ENCODE results near the gene ZBED4.

The ZBED4 gene

GRCh38 chr22:49885881-49886280 is 32.2 kb downstream of the ZBED4 start:
- Mint-ChIP-seq H3K4me1 (peaks cover 7% of the 10 kb centered on the region), H3K27me3 (no peaks in the 10 kb centered on the region), H3K36me3 (peaks cover 36% of the 10 kb centered on the region), H3K4me3 (no peak overlapping the region), H3K27ac (no peak overlapping the region), H3K9me3 (no peaks in the 10 kb centered on the region)
- DNase-seq (ENCODE audit: low spot score in 2 of 2) = no peak
- ATAC-seq (ENCODE audit: low read depth) = no peak

GRCh38 chr22:49886346-49887063 is 32.9 kb downstream of the ZBED4 start:
- peaks cover 4% of the 10 kb centered on the region for H3K4me1 Mint-ChIP-seq
- peaks cover 41% of the 10 kb centered on the region for H3K36me3 Mint-ChIP-seq
- no peaks in the 10 kb centered on the region for H3K9me3 Mint-ChIP-seq
- DNase-seq (ENCODE audit: low spot score in 2 of 2) (no peak), ATAC-seq (ENCODE audit: low read depth) (no peak)
- H3K4me3 Mint-ChIP-seq = no peak overlapping the region
- no peaks in the 10 kb centered on the region for H3K27me3 Mint-ChIP-seq
- H3K27ac Mint-ChIP-seq = no peak overlapping the region

- Mint-ChIP-seq H3K9me3 (no peaks in the 10 kb centered on the region), H3K36me3 (peaks cover 44% of the 10 kb centered on the region), H3K4me1 (peaks cover 3% of the 10 kb centered on the region), H3K4me3 (no peak overlapping the region), H3K27me3 (no peaks in the 10 kb centered on the region), H3K27ac (no peak overlapping the region)
- ATAC-seq (ENCODE audit: low read depth) = no peak
- no peak for DNase-seq (ENCODE audit: low spot score in 2 of 2)
Measured at GRCh38 chr22:49887064-49887451, 33.4 kb downstream of the ZBED4 start.

GRCh38 chr22:49887702-49888101 is 34.1 kb downstream of the ZBED4 start:
- Mint-ChIP-seq H3K27me3 (no peaks in the 10 kb centered on the region), H3K36me3 (peaks cover 44% of the 10 kb centered on the region), H3K9me3 (no peaks in the 10 kb centered on the region), H3K27ac (no peak overlapping the region), H3K4me1 (no peaks in the 10 kb centered on the region), H3K4me3 (no peak overlapping the region)
- no peak for ATAC-seq (ENCODE audit: low read depth)
- no peak for DNase-seq (ENCODE audit: low spot score in 2 of 2)

GRCh38 chr22:49889071-49889470 is 35.4 kb downstream of the ZBED4 start:
- H3K4me1 Mint-ChIP-seq = no peaks in the 10 kb centered on the region
- ATAC-seq (ENCODE audit: low read depth) (no peak), DNase-seq (ENCODE audit: low spot score in 2 of 2) (no peak)
- no peaks in the 10 kb centered on the region for H3K27me3 Mint-ChIP-seq
- no peak overlapping the region for H3K4me3 Mint-ChIP-seq
- no peaks in the 10 kb centered on the region for H3K9me3 Mint-ChIP-seq
- no peak overlapping the region for H3K27ac Mint-ChIP-seq
- peaks cover 35% of the 10 kb centered on the region for H3K36me3 Mint-ChIP-seq

- Mint-ChIP-seq H3K4me1 (peaks cover 4% of the 10 kb centered on the region), H3K27me3 (no peaks in the 10 kb centered on the region), H3K36me3 (peaks cover 31% of the 10 kb centered on the region), H3K27ac (no peak overlapping the region), H3K4me3 (no peak overlapping the region), H3K9me3 (peaks cover 7% of the 10 kb centered on the region)
- no peak for ATAC-seq (ENCODE audit: low read depth)
- no peak for DNase-seq (ENCODE audit: low spot score in 2 of 2)
Measured at GRCh38 chr22:49892226-49892899, 38.7 kb downstream of the ZBED4 start.

- DNase-seq (ENCODE audit: low spot score in 2 of 2) = no peak
- no peak for ATAC-seq (ENCODE audit: low read depth)
- H3K27me3 Mint-ChIP-seq = no peaks in the 10 kb centered on the region
- H3K36me3 Mint-ChIP-seq = peaks cover 29% of the 10 kb centered on the region
- H3K4me1 Mint-ChIP-seq = peaks cover 4% of the 10 kb centered on the region
- peaks cover 7% of the 10 kb centered on the region for H3K9me3 Mint-ChIP-seq
- H3K4me3 Mint-ChIP-seq = no peak overlapping the region
- H3K27ac Mint-ChIP-seq = no peak overlapping the region
Measured at GRCh38 chr22:49893025-49893424, 39.4 kb downstream of the ZBED4 start.

- H3K27me3 Mint-ChIP-seq = no peaks in the 10 kb centered on the region
- DNase-seq (ENCODE audit: low spot score in 2 of 2) = no peak
- ATAC-seq (ENCODE audit: low read depth) = no peak
- H3K4me3 Mint-ChIP-seq = no peak overlapping the region
- peaks cover 29% of the 10 kb centered on the region for H3K36me3 Mint-ChIP-seq
- no peak overlapping the region for H3K27ac Mint-ChIP-seq
- peaks cover 7% of the 10 kb centered on the region for H3K9me3 Mint-ChIP-seq
- peaks cover 4% of the 10 kb centered on the region for H3K4me1 Mint-ChIP-seq
Measured at GRCh38 chr22:49894322-49895054, 40.8 kb downstream of the ZBED4 start.

GRCh38 chr22:49896201-49896600 is 42.6 kb downstream of the ZBED4 start:
- no peak overlapping the region for H3K27ac Mint-ChIP-seq
- peaks cover 7% of the 10 kb centered on the region for H3K9me3 Mint-ChIP-seq
- no peak for DNase-seq (ENCODE audit: low spot score in 2 of 2)
- H3K27me3 Mint-ChIP-seq = no peaks in the 10 kb centered on the region
- peaks cover 30% of the 10 kb centered on the region for H3K36me3 Mint-ChIP-seq
- peaks cover 4% of the 10 kb centered on the region for H3K4me1 Mint-ChIP-seq
- no peak overlapping the region for H3K4me3 Mint-ChIP-seq
- no peak for ATAC-seq (ENCODE audit: low read depth)

GRCh38 chr22:49897015-49897684 is 43.5 kb downstream of the ZBED4 start:
- Mint-ChIP-seq H3K4me3 (no peak overlapping the region), H3K27ac (no peak overlapping the region), H3K36me3 (peaks cover 34% of the 10 kb centered on the region)

GRCh38 chr22:49899530-49899929 is 45.9 kb downstream of the ZBED4 start:
- ATAC-seq (ENCODE audit: low read depth) = no peak
- no peak overlapping the region for H3K27ac Mint-ChIP-seq
- H3K4me3 Mint-ChIP-seq = no peak overlapping the region
- DNase-seq (ENCODE audit: low spot score in 2 of 2) = no peak
- no peaks in the 10 kb centered on the region for H3K27me3 Mint-ChIP-seq
- peaks cover 2% of the 10 kb centered on the region for H3K4me1 Mint-ChIP-seq
- peaks cover 6% of the 10 kb centered on the region for H3K9me3 Mint-ChIP-seq
- peaks cover 28% of the 10 kb centered on the region for H3K36me3 Mint-ChIP-seq

More at GRCh38 chr22:49897015-49897684, 43.5 kb downstream of the ZBED4 start:
- no peaks in the 10 kb centered on the region for H3K27me3 Mint-ChIP-seq
- DNase-seq (ENCODE audit: low spot score in 2 of 2) (no peak), ATAC-seq (ENCODE audit: low read depth) (no peak)
- H3K9me3 Mint-ChIP-seq = peaks cover 10% of the 10 kb centered on the region
- peaks cover 4% of the 10 kb centered on the region for H3K4me1 Mint-ChIP-seq

GRCh38 chr22:49900441-49901230 is 47.0 kb downstream of the ZBED4 start:
- ATAC-seq (ENCODE audit: low read depth) (no peak), DNase-seq (ENCODE audit: low spot score in 2 of 2) (no peak)
- Mint-ChIP-seq H3K4me3 (no peak overlapping the region), H3K27ac (no peak overlapping the region), H3K9me3 (peaks cover 3% of the 10 kb centered on the region), H3K27me3 (no peaks in the 10 kb centered on the region), H3K4me1 (no peaks in the 10 kb centered on the region), H3K36me3 (peaks cover 28% of the 10 kb centered on the region)

- no peaks in the 10 kb centered on the region for H3K4me1 Mint-ChIP-seq
- ATAC-seq (ENCODE audit: low read depth) = no peak
- H3K27ac Mint-ChIP-seq = no peak overlapping the region
- peaks cover 28% of the 10 kb centered on the region for H3K36me3 Mint-ChIP-seq
- H3K9me3 Mint-ChIP-seq = peaks cover 3% of the 10 kb centered on the region
- H3K27me3 Mint-ChIP-seq = no peaks in the 10 kb centered on the region
- no peak for DNase-seq (ENCODE audit: low spot score in 2 of 2)
- no peak overlapping the region for H3K4me3 Mint-ChIP-seq
Measured at GRCh38 chr22:49901457-49901856, 47.8 kb downstream of the ZBED4 start.
